ENCODE data around the gene SETD2.

- no peak for TF ChIP-seq CTCF (IDR thresholded peaks at IDR 0.05; ENCODE audit: insufficient read depth, low read length)
- no peak for TF ChIP-seq POLR2AphosphoS5 (IDR thresholded peaks at IDR 0.05; ENCODE audit: low read depth)
- no peak for TF ChIP-seq REST (IDR thresholded peaks at IDR 0.05; ENCODE audit: insufficient replicate concordance, low read depth)
- no peak for TF ChIP-seq SPI1 (IDR thresholded peaks at IDR 0.05; ENCODE audit: borderline replicate concordance, low read depth)
Observed at GRCh38 chr3:47197287-47197686, 33.4 kb upstream of the SETD2 start.

Measured in HL-60 (cell line).